ENCODE results near the gene CBR1.

GRCh38 chr21:36089946-36090345 is 20.1 kb downstream of the CBR1 start:
- no peak for TF ChIP-seq ZNF384 (IDR thresholded peaks at IDR 0.05)
- no peak for TF ChIP-seq FOXK2 (IDR thresholded peaks at IDR 0.05)
- TF ChIP-seq FOXA1 (IDR thresholded peaks at IDR 0.05): no peak
- no peak for TF ChIP-seq NFRKB (IDR thresholded peaks at IDR 0.05)
- TF ChIP-seq TARDBP (IDR thresholded peaks at IDR 0.05): no peak
- no peak for TF ChIP-seq L3MBTL2 (conservative IDR thresholded peaks at IDR 0.05)
- no peak for TF ChIP-seq FOXM1 (IDR thresholded peaks at IDR 0.05; ENCODE audit: borderline replicate concordance)
- no peak for TF ChIP-seq SUZ12 (IDR thresholded peaks at IDR 0.05)
- TF ChIP-seq SP1 (IDR thresholded peaks at IDR 0.05): no peak
- no peak for TF ChIP-seq BHLHE40 (IDR thresholded peaks at IDR 0.05; ENCODE audit: borderline replicate concordance)
- TF ChIP-seq HDGF (IDR thresholded peaks at IDR 0.05; ENCODE audit: borderline replicate concordance): no peak
- TF ChIP-seq ARNT (IDR thresholded peaks at IDR 0.05): no peak
- TF ChIP-seq ELF4 (IDR thresholded peaks at IDR 0.05): no peak
- no peak for TF ChIP-seq LEF1 (IDR thresholded peaks at IDR 0.05; ENCODE audit: borderline replicate concordance)
